Stimulated activated CD4-positive, alpha-beta T cell treated with anti-CD3 and anti-CD28 coated beads, Interleukin-2, amount 100 ng/mL, for 24 hours (primary cell): Measurements from ENCODE around the gene ABCA1.

Source experiments
- DNase-seq, 2 donors: peaks; one replicate each; pipeline ENCODE4 v3.0.0-alpha.2; 2020

ABCA1 gene

DNA sequence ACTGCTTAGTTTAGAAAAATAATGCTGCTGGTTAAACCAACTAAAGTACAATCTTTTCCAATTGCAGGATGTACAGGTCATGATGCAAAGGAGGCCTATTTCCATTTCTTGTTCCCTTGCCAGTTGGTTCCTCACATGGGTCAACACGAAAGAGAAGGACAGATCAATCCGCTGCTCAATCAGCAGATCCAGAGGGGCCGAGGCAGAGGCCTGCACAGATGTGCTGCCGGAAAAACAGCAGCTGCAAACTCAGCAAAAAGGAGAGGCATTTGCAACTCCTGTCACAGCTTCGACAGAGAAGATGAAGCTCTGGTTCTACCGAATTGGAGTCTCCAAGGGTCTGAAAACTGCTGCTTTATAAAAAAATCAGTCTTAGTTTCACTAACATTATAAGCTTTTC is 94.3 kb downstream of the ABCA1 start:
- no peak for DNase-seq

DNA sequence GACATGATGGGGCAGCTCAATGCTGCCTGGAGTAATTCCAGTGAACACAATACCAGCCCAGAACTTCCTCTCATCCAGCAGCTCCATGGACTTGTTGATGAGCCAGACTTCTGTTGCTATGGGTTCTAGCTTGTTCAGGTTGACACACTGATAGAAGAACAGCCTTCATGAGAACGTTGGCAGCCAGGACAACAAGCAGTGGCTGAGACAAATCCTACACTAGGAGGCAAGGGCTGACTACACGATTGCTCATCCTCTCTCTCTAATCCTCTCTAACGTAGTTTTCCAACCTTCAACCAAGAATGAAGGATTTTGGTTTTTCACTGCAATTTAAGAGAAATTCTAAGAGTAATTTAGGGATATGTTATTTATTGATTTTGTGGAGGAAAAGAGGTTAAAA is 96.3 kb downstream of the ABCA1 start:
- DNase-seq, result no peak

GRCh38 chr9:104826911-104827310 is 101.0 kb downstream of the ABCA1 start:
- no peak for DNase-seq

- DNase-seq, result no peak
Measured at GRCh38 chr9:104826079-104826775, 101.7 kb downstream of the ABCA1 start.

GRCh38 chr9:104820336-104820735 is 107.6 kb downstream of the ABCA1 start:
- no peak for DNase-seq

GRCh38 chr9:104819033-104819432 is 108.9 kb downstream of the ABCA1 start:
- DNase-seq, result no peak

DNA sequence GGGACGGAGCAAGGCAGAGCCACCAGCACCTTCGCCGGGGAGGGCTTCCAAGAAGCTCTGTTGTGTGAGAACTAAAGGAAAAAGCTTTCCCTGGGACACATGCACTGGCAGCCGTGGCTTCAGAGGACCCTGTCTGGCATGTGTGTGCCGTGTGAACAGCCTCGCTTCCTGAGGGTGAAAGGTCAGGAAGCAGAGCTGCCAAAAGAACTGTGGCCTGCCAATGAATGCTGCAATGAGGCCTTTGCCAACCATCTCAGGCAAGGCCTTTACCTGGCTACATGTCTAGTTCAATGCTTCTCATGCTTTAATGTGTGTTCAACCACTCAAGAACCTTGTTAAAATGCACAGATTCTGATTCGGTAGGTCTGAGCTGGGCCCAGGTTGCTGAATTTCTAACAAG is 110.5 kb downstream of the ABCA1 start:
- no peak for DNase-seq

GRCh38 chr9:104815851-104816565 is 111.9 kb downstream of the ABCA1 start:
- DNase-seq, result no peak

DNA sequence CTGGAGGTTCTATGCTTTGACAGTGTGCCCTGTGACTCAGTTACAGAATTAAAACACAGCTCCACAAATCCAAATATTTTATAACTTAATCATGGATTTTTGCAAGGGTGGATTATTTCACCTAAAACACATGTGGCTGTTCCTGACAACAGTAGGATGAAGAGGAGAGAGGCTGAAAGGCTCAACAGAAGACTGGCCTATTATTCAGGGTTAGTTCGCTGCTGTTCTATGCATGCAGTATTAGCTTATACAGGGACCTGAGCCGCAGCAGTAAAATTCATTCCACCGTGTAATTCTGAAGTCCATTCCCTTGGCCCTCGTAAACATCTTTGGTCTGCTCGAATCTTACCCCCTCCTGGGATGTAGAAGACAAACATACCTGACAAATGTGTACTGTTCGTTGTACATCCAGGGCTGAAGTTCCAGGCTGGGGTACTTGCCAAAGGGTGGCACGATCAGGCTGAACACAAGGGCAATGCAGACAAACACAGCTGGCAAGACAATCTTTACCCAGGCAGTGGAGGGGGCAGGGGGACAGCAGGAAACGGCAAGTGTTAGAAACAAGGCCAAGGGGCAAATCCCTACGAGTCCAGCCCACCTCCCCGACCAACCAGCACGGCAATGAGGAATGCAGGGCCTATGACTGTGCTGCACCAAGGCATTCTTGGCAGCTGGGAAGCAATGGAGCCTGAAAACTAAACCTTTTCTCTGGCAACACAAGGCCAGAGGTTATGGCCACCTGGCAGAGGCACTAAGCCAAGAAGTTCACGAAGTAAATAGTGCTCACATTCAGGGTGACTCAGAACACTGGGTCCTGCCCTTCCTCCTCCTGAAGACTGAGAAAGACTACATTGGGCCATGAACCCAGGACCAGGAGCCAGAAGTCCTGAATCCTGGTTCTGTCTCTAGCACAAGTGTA is 117.3 kb downstream of the ABCA1 start:
- DNase-seq, result no peak

DNA sequence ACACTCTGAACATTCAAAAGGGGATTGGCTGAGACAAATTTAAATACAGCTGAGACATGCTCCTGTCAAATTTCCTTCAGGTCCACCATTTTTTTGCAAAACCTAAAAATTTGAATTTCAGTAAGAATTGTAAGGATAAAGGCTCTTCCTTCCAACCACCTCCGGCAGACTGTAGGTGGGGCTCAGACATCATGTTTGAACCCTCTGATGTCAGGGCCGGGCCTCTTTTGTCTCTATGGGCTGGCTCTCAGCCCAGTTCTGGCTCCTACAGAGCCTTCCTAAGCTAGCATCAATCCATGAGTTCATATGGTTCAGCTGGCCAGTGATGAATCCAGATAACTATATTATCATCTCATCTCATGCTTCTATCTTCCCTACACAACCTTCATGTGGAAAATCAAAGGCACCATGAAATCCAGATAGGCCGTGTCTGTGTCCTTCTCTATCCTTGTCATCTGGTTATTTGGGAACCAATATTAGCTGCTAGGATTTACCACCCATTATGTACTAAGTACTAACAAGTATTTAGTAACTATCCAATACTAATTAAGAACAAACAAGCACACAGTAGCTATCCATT is 119.8 kb downstream of the ABCA1 start:
- DNase-seq, result peak in 1 of 2 donors; percentile 3

- DNase-seq, result no peak
Measured at GRCh38 chr9:104805441-104805840, 122.5 kb downstream of the ABCA1 start.

- DNase-seq, result no peak
Measured at GRCh38 chr9:104802906-104803305, 125.0 kb downstream of the ABCA1 start.

GRCh38 chr9:104802110-104802509 is 125.8 kb downstream of the ABCA1 start:
- DNase-seq, result no peak

- DNase-seq, result no peak
Measured at GRCh38 chr9:104800068-104800785, 127.7 kb downstream of the ABCA1 start.

- no peak for DNase-seq
Measured at GRCh38 chr9:104798209-104798995, 129.6 kb downstream of the ABCA1 start.

DNA sequence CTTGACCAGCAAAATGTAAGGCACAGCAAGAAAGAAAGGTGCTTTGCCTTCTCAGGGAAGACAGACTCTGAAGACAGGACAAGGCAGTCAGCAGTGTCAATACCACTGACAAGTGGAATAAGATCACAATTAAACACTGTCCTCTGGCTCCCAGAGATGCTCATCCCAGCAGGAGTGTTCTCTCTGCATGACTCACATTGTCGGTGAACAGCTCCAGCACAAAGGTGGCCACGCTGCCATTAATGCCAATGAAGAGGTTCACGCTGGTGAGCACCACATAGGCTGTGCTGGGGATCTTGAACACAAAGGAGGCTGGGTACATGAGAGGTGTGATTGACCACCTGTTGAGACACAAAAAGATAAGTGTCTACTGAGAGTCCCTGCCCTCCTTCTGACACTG is 132.1 kb downstream of the ABCA1 start:
- no peak for DNase-seq

- DNase-seq, result no peak
Measured at GRCh38 chr9:104795082-104795481, 132.9 kb downstream of the ABCA1 start.

DNA sequence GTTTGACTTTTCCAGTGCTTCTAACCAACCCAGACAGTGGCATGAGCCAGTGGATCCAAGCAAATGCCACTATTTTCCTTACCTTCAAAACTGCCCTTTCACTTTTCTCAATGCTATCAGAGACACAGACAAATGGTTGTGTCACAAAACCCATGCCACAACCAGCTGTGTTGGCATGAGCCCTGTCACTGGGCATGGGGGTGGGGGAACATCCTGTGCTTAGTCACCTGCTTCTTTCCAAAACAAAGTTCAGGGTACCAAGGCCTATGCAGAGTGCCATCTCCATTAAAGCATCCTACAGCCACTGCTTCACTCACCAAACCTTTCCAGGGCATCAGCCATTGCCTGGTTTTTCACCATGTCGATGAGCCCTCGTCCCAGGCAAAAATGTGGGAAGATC is 133.9 kb downstream of the ABCA1 start:
- DNase-seq, result peak in 1 of 2 donors; percentile 15

DNA sequence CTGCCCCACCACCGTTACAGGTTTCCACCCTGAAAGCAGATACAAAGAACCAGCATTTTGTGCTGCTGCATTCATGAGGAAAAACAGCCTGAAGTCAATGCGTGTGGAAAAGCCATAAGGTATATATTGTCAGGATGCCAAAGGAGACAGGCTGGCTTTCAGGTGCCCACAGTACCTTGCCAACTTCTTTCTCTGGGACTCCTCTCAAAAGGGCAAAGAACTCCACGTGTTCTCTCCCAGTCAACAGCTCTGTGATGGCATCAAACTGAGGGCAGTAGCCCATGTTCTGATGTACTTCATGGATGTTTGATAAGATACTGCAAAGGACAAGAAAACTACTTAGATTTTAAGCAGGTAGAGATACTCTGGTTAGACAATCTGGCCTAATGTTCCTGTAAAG is 139.7 kb downstream of the ABCA1 start:
- no peak for DNase-seq

DNA sequence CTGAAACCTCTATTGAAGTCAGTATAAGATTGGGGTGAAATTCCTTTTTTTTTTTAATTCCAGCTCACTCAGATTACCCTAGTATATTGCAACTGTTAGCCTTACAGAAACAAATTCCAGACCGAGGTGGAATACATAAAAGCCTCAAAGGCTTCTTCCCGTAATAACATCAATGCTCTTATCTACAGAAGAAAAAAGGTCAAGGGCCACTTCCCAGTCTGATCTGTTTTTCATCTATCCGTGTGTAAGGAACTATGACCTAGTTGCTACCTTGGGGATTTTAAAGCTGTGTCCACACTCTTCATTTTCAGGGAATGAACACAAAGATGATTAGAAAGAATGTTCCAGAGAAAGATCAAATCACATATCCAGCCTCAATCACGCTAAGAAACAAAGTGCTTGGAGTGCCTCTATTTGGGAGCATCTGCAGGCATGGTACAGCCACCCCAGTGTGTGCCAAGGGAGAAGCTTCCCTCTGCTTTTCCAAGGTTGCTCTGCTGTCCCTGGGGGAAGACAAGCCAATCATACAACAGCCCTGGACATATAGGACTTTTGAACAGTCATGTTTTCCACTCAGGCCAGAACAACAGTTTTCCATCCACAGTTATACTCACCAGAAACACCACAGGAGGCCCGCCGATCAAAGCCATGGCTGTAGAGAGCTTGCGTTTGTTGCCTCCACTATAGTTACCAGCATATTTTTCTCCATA is 140.5 kb downstream of the ABCA1 start:
- no peak for DNase-seq

DNA sequence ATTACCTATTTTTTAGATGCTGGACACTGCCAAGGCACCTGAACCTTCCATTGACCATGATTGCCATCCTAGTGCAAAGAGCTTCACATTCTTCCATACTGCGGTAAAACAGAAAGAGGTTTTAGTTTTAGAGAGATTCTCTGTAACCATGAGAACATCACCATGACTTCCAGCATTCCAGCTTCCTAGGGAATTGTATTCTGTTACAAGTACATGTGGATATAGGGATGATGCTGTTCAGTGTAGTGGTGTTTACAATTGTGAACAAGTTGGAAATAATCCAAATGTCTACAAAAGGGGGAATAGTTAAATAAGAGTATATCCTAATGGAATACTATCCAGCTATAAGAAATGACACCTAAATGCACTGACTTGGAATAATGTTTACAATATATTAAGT is 141.7 kb downstream of the ABCA1 start:
- no peak for DNase-seq
